Measurements from ENCODE around the gene NFU1. TPM values are rescaled to one million over a fixed set of nuclear protein-coding genes. Genes with fewer than 3 reads are reported as not detected.

NFU1 gene
- total and polyA plus RNA-seq, 2 of the 8 experiments (the other 6 are each of a cell fraction or from before 2014, with no cell fraction given) = 18.4 to 45.5 TPM

GRCh38 chr2:69471793-69472192 is 34.6 kb upstream of the NFU1 start:
- WGBS, 2 experiments (ENCODE audit: extremely low coverage in 1 of 2, insufficient coverage in 1 of 2, insufficient read length in 1 of 2, insufficient replicate concordance in 2 of 2, low coverage in 1 of 2, low lambda C conversion rate in 2 of 2, missing lambda C conversion rate in 1 of 2) = 90% methylated on average over 2 of the region's 2 CpGs; no CpG with 5 or more reads in 1 of the 2 experiments
- Histone ChIP-seq H2BK5ac (ENCODE audit: low read depth, low read length) (no peak overlapping the region), H3K18ac (ENCODE audit: extremely low read depth, low read length) (no peak overlapping the region), H4K8ac (ENCODE audit: extremely low read depth, insufficient read depth, low read length) (no peak overlapping the region), H3K27me3 (replicated peaks in 1 of 4; ENCODE audit: control insufficient read depth in 3 of 4, extremely low read depth in 1 of 4, insufficient read depth in 3 of 4, low read length in 3 of 4) (no peaks in the 10 kb centered on the region), H3K9me3 (ENCODE audit: insufficient read depth in 2 of 2, low read depth in 1 of 2, low read length in 1 of 2) (no peaks in the 10 kb centered on the region), H2BK15ac (ENCODE audit: low read length) (no peak overlapping the region), H2BK12ac (ENCODE audit: low read depth, low read length) (no peak overlapping the region), H3K4me2 (ENCODE audit: insufficient read depth in 1 of 2, low read depth in 2 of 2, low read length in 2 of 2) (no peak overlapping the region), H3K4me1 (replicated peaks in 1 of 4; ENCODE audit: control insufficient read depth in 3 of 4, insufficient read depth in 4 of 4, low read length in 3 of 4) (peaks cover 0 to 2% (median 0%) of the 10 kb centered on the region in 4 experiments; a peak in 3 of 7 replicates), H3K79me2 (ENCODE audit: control insufficient read depth in 1 of 2, insufficient read depth in 2 of 2, low read length in 2 of 2) (no peaks in the 10 kb centered on the region), H2AK5ac (ENCODE audit: low read depth, low read length) (no peak overlapping the region), H3K14ac (ENCODE audit: insufficient read length) (no peak overlapping the region), H4K20me1 (replicated peaks in 1 of 2; ENCODE audit: control insufficient read depth in 1 of 2, insufficient read depth in 2 of 2, low read length in 2 of 2) (no peaks in the 10 kb centered on the region), H3K27ac (ENCODE audit: low read depth, low read length) (no peak overlapping the region), H3K56ac (replicated peaks; ENCODE audit: insufficient read length, low read depth, low read length) (no peak overlapping the region), H3K79me1 (ENCODE audit: low read depth, low read length) (no peaks in the 10 kb centered on the region), H3K23ac (ENCODE audit: insufficient read length) (no peak overlapping the region), H3K9ac (replicated peaks in 1 of 4; ENCODE audit: extremely low read depth in 1 of 4, low read depth in 3 of 4, low read length in 3 of 4) (no peak overlapping the region), H2BK120ac (replicated peaks; ENCODE audit: low read depth, low read length) (no peak overlapping the region), H4K91ac (replicated peaks; ENCODE audit: insufficient read length, low read length) (no peak overlapping the region), H4K5ac (ENCODE audit: insufficient read length, low read depth, low read length) (no peak overlapping the region), H3K4ac (replicated peaks; ENCODE audit: insufficient read length, low read depth, low read length) (no peak overlapping the region), H2BK20ac (ENCODE audit: low read length) (no peak overlapping the region), H2AFZ (ENCODE audit: low read length) (no peak overlapping the region), H3K4me3 (ENCODE audit: extremely low read depth in 1 of 4, insufficient read depth in 2 of 4, low read depth in 3 of 4, low read length in 4 of 4) (no peak overlapping the region), H3K36me3 (ENCODE audit: control insufficient read depth in 2 of 4, insufficient read depth in 4 of 4, low read length in 3 of 4) (no peaks in the 10 kb centered on the region), H3K23me2 (ENCODE audit: low read depth, low read length) (no peaks in the 10 kb centered on the region)
- TF ChIP-seq GABPA (IDR thresholded peaks at IDR 0.05; ENCODE audit: borderline replicate concordance, insufficient read depth, low read length) (no peak), BCL11A (IDR thresholded peaks at IDR 0.05; ENCODE audit: low read depth in 2 of 2, low read length in 2 of 2) (no peak), POLR2A (IDR thresholded peaks at IDR 0.05; ENCODE audit: control extremely low read depth in 1 of 2, low read depth in 2 of 2, low read length in 2 of 2) (no peak), SUZ12 (IDR thresholded peaks at IDR 0.05; ENCODE audit: low read length) (no peak), SRF (IDR thresholded peaks at IDR 0.05; ENCODE audit: low read depth, low read length) (no peak), EGR1 (IDR thresholded peaks at IDR 0.05; ENCODE audit: borderline replicate concordance, low read depth, low read length) (no peak), MAFK (IDR thresholded peaks at IDR 0.05; ENCODE audit: low read depth, low read length) (no peak), TBP (IDR thresholded peaks at IDR 0.05; ENCODE audit: low read depth, low read length) (no peak), RXRA (IDR thresholded peaks at IDR 0.05; ENCODE audit: insufficient read depth, low read depth, low read length) (no peak), MAX (IDR thresholded peaks at IDR 0.05) (no peak)
- TF ChIP-seq, protein P1, sequence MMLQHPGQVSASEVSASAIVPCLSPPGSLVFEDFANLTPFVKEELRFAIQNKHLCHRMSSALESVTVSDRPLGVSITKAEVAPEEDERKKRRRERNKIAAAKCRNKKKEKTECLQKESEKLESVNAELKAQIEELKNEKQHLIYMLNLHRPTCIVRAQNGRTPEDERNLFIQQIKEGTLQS (IDR thresholded peaks at IDR 0.05; ENCODE audit: insufficient read depth, low read depth, low read length) = no peak
- ChIA-PET POLR2A (ENCODE audit: partially characterized antibody) (no interaction called here), CTCF (ENCODE audit: partially characterized antibody) (interaction anchor here (1.0 to 1.7 kb wide), 3 partner anchors 19 to 96 kb away, joined by 3 to 5 read pairs (median 4); partner anchors contain the start of gene NFU1)
- FAIRE-seq (no peak), DNase-seq (ENCODE audit: low read depth in 1 of 2, low spot score in 2 of 2) (no peak)
